ENCODE results near the gene CSRP1. TPM values are rescaled to one million over a fixed set of nuclear protein-coding genes. Genes with fewer than 3 reads are reported as not detected.

The CSRP1 gene
- total and polyA plus RNA-seq, 4 donors, result 143 to 278 (median 227) TPM

GRCh38 chr1:201455098-201455497 is 51.8 kb downstream of the CSRP1 start:
- WGBS, 2 donors, result 61 to 80% methylated on average over 6 of the region's 6 CpGs
- Histone ChIP-seq H3K36me3 (ENCODE audit: control insufficient read depth in 4 of 4, insufficient read depth in 4 of 4, low read length in 4 of 4) (no peaks in the 10 kb centered on the region), H3K9me3 (ENCODE audit: control insufficient read depth in 4 of 4, insufficient read depth in 3 of 4, low read length in 3 of 4) (no peaks in the 10 kb centered on the region), H3K4me1 (ENCODE audit: control insufficient read depth in 5 of 5, insufficient read depth in 5 of 5, low read length in 5 of 5) (peaks cover 0 to 36% (median 11%) of the 10 kb centered on the region in 5 donors), H3K4me3 (no peak overlapping the region), H3K27ac (ENCODE audit: low read depth in 1 of 2, low read length in 1 of 2) (peak overlapping the region in 1 of 2 donors; percentile 82), H3K27me3 (ENCODE audit: control insufficient read depth in 3 of 3, insufficient read depth in 3 of 3, low read length in 2 of 3) (no peaks in the 10 kb centered on the region), H3K9ac (ENCODE audit: insufficient read depth in 1 of 2, low read length in 2 of 2) (no peak overlapping the region)
- ATAC-seq (ENCODE audit: insufficient read depth, low FRiP score) (no peak), DNase-seq (peak in 1 of 3 donors; percentile 38)
- TF ChIP-seq CTCF (IDR thresholded peaks at IDR 0.05; ENCODE audit: control extremely low read depth, extremely low read depth), result no peak

- WGBS, 2 donors, result 84 to 93% methylated on average over 4 of the region's 4 CpGs
- DNase-seq (no peak), ATAC-seq (ENCODE audit: insufficient read depth, low FRiP score) (no peak)
- Histone ChIP-seq H3K27me3 (ENCODE audit: control insufficient read depth in 3 of 3, insufficient read depth in 3 of 3, low read length in 2 of 3) (no peaks in the 10 kb centered on the region), H3K4me1 (ENCODE audit: control insufficient read depth in 5 of 5, insufficient read depth in 5 of 5, low read length in 5 of 5) (peaks cover 0 to 36% (median 11%) of the 10 kb centered on the region in 5 donors), H3K36me3 (ENCODE audit: control insufficient read depth in 4 of 4, insufficient read depth in 4 of 4, low read length in 4 of 4) (no peaks in the 10 kb centered on the region), H3K4me3 (no peak overlapping the region), H3K9me3 (ENCODE audit: control insufficient read depth in 4 of 4, insufficient read depth in 3 of 4, low read length in 3 of 4) (no peaks in the 10 kb centered on the region), H3K27ac (ENCODE audit: low read depth in 1 of 2, low read length in 1 of 2) (peak overlapping the region in 1 of 2 donors; percentile 82), H3K9ac (ENCODE audit: insufficient read depth in 1 of 2, low read length in 2 of 2) (no peak overlapping the region)
- no peak for TF ChIP-seq CTCF (IDR thresholded peaks at IDR 0.05; ENCODE audit: control extremely low read depth, extremely low read depth)
These were observed 52.3 kb downstream of the CSRP1 start for GRCh38 chr1:201454608-201455007.

DNA sequence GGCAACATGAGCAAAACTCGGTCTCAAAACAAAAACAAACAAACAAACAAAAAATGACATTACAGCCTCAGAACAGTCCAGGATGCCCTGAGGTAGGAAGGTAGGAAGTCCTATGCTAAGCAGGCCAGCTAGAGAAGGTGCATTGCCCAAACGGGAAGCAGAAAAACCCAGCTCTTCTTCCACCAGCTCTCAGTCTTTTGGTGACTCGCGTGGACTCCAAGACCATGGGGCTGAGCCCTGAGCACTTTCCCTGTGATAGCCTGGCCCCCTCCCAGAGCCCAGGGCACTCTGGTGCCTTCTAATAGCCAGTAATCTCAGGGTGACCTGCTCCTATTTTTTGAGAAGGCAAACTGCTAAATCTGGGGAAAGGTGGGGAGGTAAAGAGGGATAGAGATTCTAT is 54.1 kb downstream of the CSRP1 start:
- peaks cover 0 to 48% (median 15%) of the 10 kb centered on the region in 5 donors for H3K4me1 ChIP-seq (ENCODE audit: control insufficient read depth in 5 of 5, insufficient read depth in 5 of 5, low read length in 5 of 5)
- WGBS, 2 donors, result 67 to 69% methylated on average over 4 of the region's 4 CpGs

More for the DNA sequence above, 54.1 kb downstream of the CSRP1 start:
- no peaks in the 10 kb centered on the region for H3K9me3 ChIP-seq (ENCODE audit: control insufficient read depth in 4 of 4, insufficient read depth in 3 of 4, low read length in 3 of 4)
- H3K4me3 ChIP-seq, result no peak overlapping the region
- no peaks in the 10 kb centered on the region for H3K36me3 ChIP-seq (ENCODE audit: control insufficient read depth in 4 of 4, insufficient read depth in 4 of 4, low read length in 4 of 4)
- H3K27me3 ChIP-seq (ENCODE audit: control insufficient read depth in 3 of 3, insufficient read depth in 3 of 3, low read length in 2 of 3), result no peaks in the 10 kb centered on the region
- no peak overlapping the region for H3K27ac ChIP-seq (ENCODE audit: low read depth in 1 of 2, low read length in 1 of 2)
- DNase-seq (no peak), ATAC-seq (ENCODE audit: insufficient read depth, low FRiP score) (no peak)
- TF ChIP-seq CTCF (IDR thresholded peaks at IDR 0.05; ENCODE audit: control extremely low read depth, extremely low read depth), result no peak
- H3K9ac ChIP-seq (ENCODE audit: insufficient read depth in 1 of 2, low read length in 2 of 2), result no peak overlapping the region

Data from lung (tissue), 12 donors.